ENCODE data around the gene TXNIP.

- TF ChIP-seq POLR2A (IDR thresholded peaks at IDR 0.05; ENCODE audit: low read depth, low read length) = no peak
- no peak for TF ChIP-seq POLR2AphosphoS5 (IDR thresholded peaks at IDR 0.05; ENCODE audit: low read depth, low read length)
- TF ChIP-seq TAF1 (IDR thresholded peaks at IDR 0.05; ENCODE audit: borderline replicate concordance, low read depth, low read length) = no peak
Measured at GRCh38 chr1:146032631-146033219, 36.3 kb upstream of the TXNIP start.
